ENCODE measurements around the gene KRTAP22-1. TPM values are rescaled to one million over a fixed set of nuclear protein-coding genes. Genes with fewer than 3 reads are reported as not detected.

The KRTAP22-1 gene
- polyA plus RNA-seq, 4 donors = not detected

- DNase-seq (ENCODE audit: low read depth in 4 of 4, low spot score in 2 of 4) = no peak
Observed at GRCh38 chr21:30623362-30623761, 22.5 kb downstream of the KRTAP22-1 start.

- no peak for DNase-seq (ENCODE audit: low read depth in 4 of 4, low spot score in 2 of 4)
Observed at GRCh38 chr21:30625449-30626165, 24.7 kb downstream of the KRTAP22-1 start.

GRCh38 chr21:30628109-30628508 lies 27.2 kb downstream of the KRTAP22-1 start:
- DNase-seq (ENCODE audit: low read depth in 4 of 4, low spot score in 2 of 4) = no peak

GRCh38 chr21:30629200-30629599 lies 28.3 kb downstream of the KRTAP22-1 start:
- DNase-seq (ENCODE audit: low read depth in 4 of 4, low spot score in 2 of 4) = no peak

GRCh38 chr21:30634906-30635305 lies 34.0 kb downstream of the KRTAP22-1 start, which contains the start of gene KRTAP20-2:
TSS of gene KRTAP20-2 (plus strand) at chr21:30635206. CDS start at chr21:30635264, 58 bp downstream.
- no peak for DNase-seq (ENCODE audit: low read depth in 4 of 4, low spot score in 2 of 4)

GRCh38 chr21:30638686-30639085 lies 37.8 kb downstream of the KRTAP22-1 start:
- no peak for DNase-seq (ENCODE audit: low read depth in 4 of 4, low spot score in 2 of 4)

- DNase-seq (ENCODE audit: low read depth in 4 of 4, low spot score in 2 of 4) = no peak
Observed at GRCh38 chr21:30642564-30642963, 41.7 kb downstream of the KRTAP22-1 start, which contains the start of gene KRTAP20-3. TSS of gene KRTAP20-3 (plus strand) at chr21:30642864.

- no peak for DNase-seq (ENCODE audit: low read depth in 4 of 4, low spot score in 2 of 4)
Observed at GRCh38 chr21:30646904-30647414, 46.1 kb downstream of the KRTAP22-1 start.

Other genes with a start within 250 kb of the KRTAP22-1 start
- not detected for gene KRTAP13-2, start 228.8 kb upstream of the KRTAP22-1 start, polyA plus RNA-seq (ENCODE audit: insufficient read length in 4 of 4)
- not detected for gene KRTAP13-1, start 205.1 kb upstream of the KRTAP22-1 start, polyA plus RNA-seq (ENCODE audit: insufficient read length in 4 of 4)
- not detected for gene KRTAP13-3, start 175.2 kb upstream of the KRTAP22-1 start, polyA plus RNA-seq (ENCODE audit: insufficient read length in 4 of 4)
- gene KRTAP13-4, start 170.9 kb upstream of the KRTAP22-1 start, polyA plus RNA-seq (ENCODE audit: insufficient read length in 4 of 4) = not detected
- gene KRTAP15-1, start 160.8 kb upstream of the KRTAP22-1 start, polyA plus RNA-seq (ENCODE audit: insufficient read length in 4 of 4) = not detected
- gene KRTAP19-1, start 120.7 kb upstream of the KRTAP22-1 start, polyA plus RNA-seq (ENCODE audit: insufficient read length in 4 of 4) = not detected
- not detected for gene KRTAP19-2, start 113.7 kb upstream of the KRTAP22-1 start, polyA plus RNA-seq (ENCODE audit: insufficient read length in 4 of 4)
- not detected for gene KRTAP19-3, start 109.1 kb upstream of the KRTAP22-1 start, polyA plus RNA-seq (ENCODE audit: insufficient read length in 4 of 4)
- gene KRTAP19-4, start 103.9 kb upstream of the KRTAP22-1 start, polyA plus RNA-seq (ENCODE audit: insufficient read length in 4 of 4) = not detected
- gene KRTAP19-5, start 98.9 kb upstream of the KRTAP22-1 start, polyA plus RNA-seq (ENCODE audit: insufficient read length in 4 of 4) = not detected
- not detected for gene KRTAP19-6, start 59.2 kb upstream of the KRTAP22-1 start, polyA plus RNA-seq (ENCODE audit: insufficient read length in 4 of 4)
- not detected for gene KRTAP19-7, start 39.8 kb upstream of the KRTAP22-1 start, polyA plus RNA-seq (ENCODE audit: insufficient read length in 4 of 4)
- not detected for gene KRTAP22-2, start 10.7 kb upstream of the KRTAP22-1 start, polyA plus RNA-seq (ENCODE audit: insufficient read length in 4 of 4)
- gene KRTAP6-3, start 8.6 kb upstream of the KRTAP22-1 start, polyA plus RNA-seq (ENCODE audit: insufficient read length in 4 of 4) = not detected
- gene KRTAP6-2, start 2.2 kb upstream of the KRTAP22-1 start, polyA plus RNA-seq (ENCODE audit: insufficient read length in 4 of 4) = not detected
- not detected for gene KRTAP6-1, start 12.8 kb downstream of the KRTAP22-1 start, polyA plus RNA-seq (ENCODE audit: insufficient read length in 4 of 4)
- gene KRTAP20-1, start 15.3 kb downstream of the KRTAP22-1 start, polyA plus RNA-seq (ENCODE audit: insufficient read length in 4 of 4) = not detected
- gene KRTAP20-4, start 19.5 kb downstream of the KRTAP22-1 start, polyA plus RNA-seq (ENCODE audit: insufficient read length in 4 of 4) = not detected
- not detected for gene KRTAP20-2, start 34.1 kb downstream of the KRTAP22-1 start, polyA plus RNA-seq (ENCODE audit: insufficient read length in 4 of 4)
- gene KRTAP20-3, start 41.8 kb downstream of the KRTAP22-1 start, polyA plus RNA-seq (ENCODE audit: insufficient read length in 4 of 4) = not detected
- not detected for gene KRTAP21-3, start 117.7 kb downstream of the KRTAP22-1 start, polyA plus RNA-seq (ENCODE audit: insufficient read length in 4 of 4)
- not detected for gene KRTAP21-2, start 146.2 kb downstream of the KRTAP22-1 start, polyA plus RNA-seq (ENCODE audit: insufficient read length in 4 of 4)
- gene KRTAP21-1, start 154.3 kb downstream of the KRTAP22-1 start, polyA plus RNA-seq (ENCODE audit: insufficient read length in 4 of 4) = not detected
- not detected for gene KRTAP8-1, start 212.2 kb downstream of the KRTAP22-1 start, polyA plus RNA-seq (ENCODE audit: insufficient read length in 4 of 4)
- not detected for gene KRTAP7-1, start 228.7 kb downstream of the KRTAP22-1 start, polyA plus RNA-seq (ENCODE audit: insufficient read length in 4 of 4)

Data from left renal cortex interstitium (tissue), 4 donors.